OCI-LY7 (cell line): ENCODE results near the gene UBC. TPM values are rescaled to one million over a fixed set of nuclear protein-coding genes. Genes with fewer than 3 reads are reported as not detected.

Experiments used
- BruUV-seq: library from RNA; stranded (reverse); fragments of 400-500 nt; replicated peaks from 2 replicates; lab custom pipeline; 2021; lab: Mats Ljungman, UMichigan
- CTCF ChIA-PET: fragments of 300-600 bp; sonication (Branson Sonifier 250); formaldehyde crosslinking; loops from one replicate; lab custom pipeline; 2022; ENCODE audit warnings: antibody characterized with exemption; ENCODE audit not compliant: unreplicated experiment; lab: Charles Lee
- POLR2A ChIA-PET: fragments of 300-600 bp; sonication (Branson Sonifier 250); formaldehyde crosslinking; loops from one replicate; lab custom pipeline; 2022; ENCODE audit warnings: antibody characterized with exemption; lab: Charles Lee
- DNase-seq: peaks from one replicate; pipeline ENCODE4 v3.0.0-alpha.2; 2015; ENCODE audit warnings: low spot score
- H2AFZ ChIP-seq: fragments of 200-600 bp; sonication (generic), shearing (Covaris generic); 2 replicates; pipeline ENCODE4 v1.6.1; 2014; ENCODE audit warnings: mild to moderate bottlenecking, antibody characterized with exemption, low read length, moderate library complexity
- H3K27ac ChIP-seq: fragments of 200-600 bp; sonication (generic); 2 replicates; pipeline ENCODE4 v1.5.1; 2014; ENCODE audit warnings: mixed run types, low read depth, mild to moderate bottlenecking, moderate library complexity, low read length, inconsistent platforms; ENCODE audit not compliant: poor library complexity, severe bottlenecking
- H3K36me3 ChIP-seq: fragments of 200-600 bp; sonication (generic); 2 replicates; pipeline ENCODE4 v1.6.1; 2014; ENCODE audit warnings: mild to moderate bottlenecking, antibody characterized with exemption, low read length, moderate library complexity, mixed read lengths; ENCODE audit not compliant: insufficient read depth
- H3K4me1 ChIP-seq: fragments of 200-600 bp; sonication (generic); 2 replicates; pipeline ENCODE4 v1.5.1; 2014; ENCODE audit warnings: mild to moderate bottlenecking, low read length; ENCODE audit not compliant: insufficient read depth, poor library complexity, severe bottlenecking
- H3K4me2 ChIP-seq: fragments of 200-600 bp; sonication (generic); 2 replicates; pipeline ENCODE4 v1.6.1; 2014; ENCODE audit warnings: mild to moderate bottlenecking, low read length
- H3K4me3 ChIP-seq: fragments of 200-600 bp; sonication (generic); 2 replicates; pipeline ENCODE4 v1.5.1; 2014; ENCODE audit warnings: mild to moderate bottlenecking, low read depth, low read length; ENCODE audit not compliant: poor library complexity, severe bottlenecking
- H3K79me2 ChIP-seq: fragments of 200-600 bp; sonication (generic); 2 replicates; pipeline ENCODE4 v1.6.1; 2016; ENCODE audit warnings: low read depth, mild to moderate bottlenecking, low read length, moderate library complexity, mixed read lengths; ENCODE audit not compliant: insufficient read depth
- H3K9me2 ChIP-seq: fragments of 200-600 bp; sonication (generic); 2 replicates; pipeline ENCODE4 v1.6.1; 2016; ENCODE audit warnings: mild to moderate bottlenecking, low read length, mixed read lengths; ENCODE audit not compliant: insufficient read depth
- H3K9me3 ChIP-seq: fragments of 200-600 bp; sonication (generic); 2 replicates; pipeline ENCODE4 v1.6.1; 2014; ENCODE audit warnings: mild to moderate bottlenecking, mixed run types, low read length, mixed read lengths
- H4K20me1 ChIP-seq: fragments of 200-600 bp; sonication (generic); 2 replicates; pipeline ENCODE4 v1.6.1; 2014; ENCODE audit warnings: mild to moderate bottlenecking, antibody characterized with exemption, low read length, moderate library complexity, mixed read lengths; ENCODE audit not compliant: insufficient read depth
- EZH2phosphoT487 ChIP-seq: fragments of 200-600 bp; sonication (generic); IDR thresholded peaks from 2 replicates; pipeline ENCODE4 v1.6.1; 2018; ENCODE audit warnings: low read depth, borderline replicate concordance, mild to moderate bottlenecking, mixed run types, antibody characterized with exemption, low read length, moderate library complexity, mixed read lengths
- intact Hi-C: fragments of 100-400 bp; cut with micrococcal nuclease; formaldehyde crosslinking; loops from one replicate; pipeline ENCODE4 v1.10.0; 2022; ENCODE audit not compliant: unreplicated experiment
- total RNA-seq, 2 experiments: library from RNA; depleted of rRNA in 1 of 2; stranded (reverse); fragments of >200 nt in 1 of 2; shearing (Covaris generic) in 1 of 2; gene quantifications; 2 replicates each; pipeline ENCODE4 v1.2.3, GENCODE V29; 2014 to 2022
- TF ChIP-seq, protein P1 (sequence below): fragments of 200-600 bp; sonication (generic); conservative IDR thresholded peaks from 2 replicates; pipeline ENCODE4 v1.5.1; 2014; ENCODE audit warnings: mild to moderate bottlenecking, antibody characterized with exemption, low read length, moderate library complexity, mixed read lengths

UBC gene
- total RNA-seq, 2 experiments from 2014 or later: 431 to 616 TPM

DNA sequence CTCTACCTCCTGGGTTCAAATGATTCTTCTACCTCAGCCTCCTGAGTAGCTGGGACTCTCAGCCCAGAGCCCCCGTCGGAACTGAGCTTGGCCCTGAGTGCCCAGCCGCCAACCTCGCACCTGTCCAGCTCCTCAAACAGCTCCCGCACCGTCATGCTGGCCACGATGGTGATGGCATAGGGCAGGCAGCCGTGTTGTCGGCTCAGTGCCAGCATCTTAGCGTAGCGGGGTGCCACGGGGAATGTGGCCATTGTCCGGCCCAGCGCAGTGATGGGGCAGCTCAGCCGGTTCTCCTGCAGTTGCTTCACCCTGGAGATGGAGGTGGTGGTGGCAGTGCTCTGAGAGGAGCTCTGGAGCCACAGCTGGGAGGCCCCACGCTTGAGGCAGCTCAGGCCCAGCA, 42.1 kb upstream of the UBC start:
- ChIA-PET POLR2A (no interaction called here), CTCF (no interaction called here)
- H3K4me1 ChIP-seq: no peaks in the 10 kb centered on the region
- TF ChIP-seq EZH2phosphoT487: no peak
- TF ChIP-seq, protein P1, sequence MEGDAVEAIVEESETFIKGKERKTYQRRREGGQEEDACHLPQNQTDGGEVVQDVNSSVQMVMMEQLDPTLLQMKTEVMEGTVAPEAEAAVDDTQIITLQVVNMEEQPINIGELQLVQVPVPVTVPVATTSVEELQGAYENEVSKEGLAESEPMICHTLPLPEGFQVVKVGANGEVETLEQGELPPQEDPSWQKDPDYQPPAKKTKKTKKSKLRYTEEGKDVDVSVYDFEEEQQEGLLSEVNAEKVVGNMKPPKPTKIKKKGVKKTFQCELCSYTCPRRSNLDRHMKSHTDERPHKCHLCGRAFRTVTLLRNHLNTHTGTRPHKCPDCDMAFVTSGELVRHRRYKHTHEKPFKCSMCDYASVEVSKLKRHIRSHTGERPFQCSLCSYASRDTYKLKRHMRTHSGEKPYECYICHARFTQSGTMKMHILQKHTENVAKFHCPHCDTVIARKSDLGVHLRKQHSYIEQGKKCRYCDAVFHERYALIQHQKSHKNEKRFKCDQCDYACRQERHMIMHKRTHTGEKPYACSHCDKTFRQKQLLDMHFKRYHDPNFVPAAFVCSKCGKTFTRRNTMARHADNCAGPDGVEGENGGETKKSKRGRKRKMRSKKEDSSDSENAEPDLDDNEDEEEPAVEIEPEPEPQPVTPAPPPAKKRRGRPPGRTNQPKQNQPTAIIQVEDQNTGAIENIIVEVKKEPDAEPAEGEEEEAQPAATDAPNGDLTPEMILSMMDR: no peak
- H3K27ac ChIP-seq: no peak overlapping the region
- no peaks in the 10 kb centered on the region for H3K79me2 ChIP-seq
- DNase-seq: no peak
- no peak overlapping the region for H2AFZ ChIP-seq
- H3K9me2 ChIP-seq: no peaks in the 10 kb centered on the region
- H3K4me2 ChIP-seq: no peak overlapping the region
- H3K9me3 ChIP-seq: no peaks in the 10 kb centered on the region
- intact Hi-C loops: no loop called here
- H3K4me3 ChIP-seq: no peak overlapping the region
- H3K36me3 ChIP-seq: peaks cover 95% of the 10 kb centered on the region
- BruUV-seq: no TSS peak
- H4K20me1 ChIP-seq: no peaks in the 10 kb centered on the region

DNA sequence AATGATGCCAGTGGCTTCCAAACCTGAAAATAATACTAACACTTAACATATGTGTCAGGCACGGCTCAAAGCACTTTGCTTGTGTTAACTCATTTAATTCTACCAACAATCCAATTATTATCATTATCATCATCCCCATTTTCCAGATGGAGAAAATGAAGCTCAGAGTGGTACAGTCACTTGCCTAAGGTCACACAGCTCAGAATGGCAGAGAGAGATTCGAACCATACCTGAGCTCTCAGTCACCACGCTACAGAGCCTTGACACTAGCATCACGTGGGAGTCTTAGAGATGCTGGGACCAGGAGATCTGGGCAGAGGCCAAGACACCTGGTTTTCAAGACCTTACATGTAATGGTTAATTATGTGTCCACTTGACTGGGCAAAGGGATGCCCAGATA, 40.3 kb upstream of the UBC start:
- no peak overlapping the region for H3K4me3 ChIP-seq
- no peaks in the 10 kb centered on the region for H3K9me3 ChIP-seq
- H3K36me3 ChIP-seq: peaks cover 96% of the 10 kb centered on the region
- no TSS peak for BruUV-seq
- H4K20me1 ChIP-seq: no peaks in the 10 kb centered on the region
- H3K4me1 ChIP-seq: no peaks in the 10 kb centered on the region
- intact Hi-C loops: no loop called here
- ChIA-PET CTCF (interaction anchor here (0.7 kb wide), 1 partner anchor 16 kb away, joined by 4 read pairs; no protein-coding TSS in a partner anchor), POLR2A (no interaction called here)
- no peak overlapping the region for H3K4me2 ChIP-seq
- no peak overlapping the region for H3K27ac ChIP-seq
- no peaks in the 10 kb centered on the region for H3K9me2 ChIP-seq
- TF ChIP-seq, protein P1: no peak
- TF ChIP-seq EZH2phosphoT487: no peak
- DNase-seq: no peak
- H2AFZ ChIP-seq: no peak overlapping the region
- no peaks in the 10 kb centered on the region for H3K79me2 ChIP-seq

DNA sequence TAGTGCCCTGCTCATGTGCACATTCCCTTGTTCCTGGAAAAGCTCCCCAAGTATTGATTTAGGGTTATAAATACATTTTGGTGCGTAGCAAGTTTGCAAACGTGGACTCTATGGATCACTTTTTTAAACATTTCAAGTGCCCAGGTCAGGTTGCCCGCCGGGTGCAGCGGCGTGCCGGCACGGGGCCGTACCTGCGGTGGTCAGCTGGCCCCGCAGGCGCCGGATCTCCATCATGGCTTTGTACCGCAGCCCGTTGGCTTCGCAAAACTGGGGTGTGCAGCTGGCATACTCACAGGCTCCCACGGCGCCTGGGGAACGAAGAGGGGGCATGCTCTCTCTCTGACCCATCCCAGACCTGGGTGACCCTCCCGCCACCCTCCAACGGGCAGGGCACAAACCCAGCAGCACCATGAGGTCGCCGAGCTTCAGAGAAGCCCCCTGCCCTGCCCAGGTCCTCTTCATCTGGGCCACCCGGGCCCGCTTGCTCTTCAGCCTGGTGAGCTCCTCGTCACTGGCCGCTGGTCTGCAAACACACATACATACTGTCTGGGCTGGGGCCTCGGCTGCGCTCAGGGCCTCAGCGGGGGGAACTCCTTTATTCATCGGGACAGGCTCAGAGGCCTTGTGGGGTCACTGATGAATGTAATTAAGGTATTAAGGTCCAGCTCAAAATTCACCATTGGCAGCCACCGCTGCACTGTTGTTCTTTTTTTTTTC, 39.4 kb upstream of the UBC start:
- Histone ChIP-seq H2AFZ (no peak overlapping the region), H3K4me2 (no peak overlapping the region), H3K79me2 (no peaks in the 10 kb centered on the region), H3K9me3 (no peaks in the 10 kb centered on the region), H3K36me3 (peaks cover 97% of the 10 kb centered on the region), H3K9me2 (no peaks in the 10 kb centered on the region), H3K27ac (no peak overlapping the region), H3K4me1 (no peaks in the 10 kb centered on the region), H4K20me1 (no peaks in the 10 kb centered on the region), H3K4me3 (no peak overlapping the region)
- ChIA-PET POLR2A (no interaction called here), CTCF (no interaction called here)
- intact Hi-C loops: no loop called here
- BruUV-seq: no TSS peak
- TF ChIP-seq EZH2phosphoT487: no peak
- TF ChIP-seq, protein P1: no peak
- no peak for DNase-seq
